HG02763 (cell line): Measurements from ENCODE around the gene BPIFB6.

ENCODE experiments used
- ATAC-seq: cut with Tn5 transposase; IDR thresholded peaks from one replicate; pipeline ENCODE4 v1.9.1; 2021; ENCODE audit warnings: mild to moderate bottlenecking, moderate library complexity; ENCODE audit not compliant: unreplicated experiment

BPIFB6 gene

DNA sequence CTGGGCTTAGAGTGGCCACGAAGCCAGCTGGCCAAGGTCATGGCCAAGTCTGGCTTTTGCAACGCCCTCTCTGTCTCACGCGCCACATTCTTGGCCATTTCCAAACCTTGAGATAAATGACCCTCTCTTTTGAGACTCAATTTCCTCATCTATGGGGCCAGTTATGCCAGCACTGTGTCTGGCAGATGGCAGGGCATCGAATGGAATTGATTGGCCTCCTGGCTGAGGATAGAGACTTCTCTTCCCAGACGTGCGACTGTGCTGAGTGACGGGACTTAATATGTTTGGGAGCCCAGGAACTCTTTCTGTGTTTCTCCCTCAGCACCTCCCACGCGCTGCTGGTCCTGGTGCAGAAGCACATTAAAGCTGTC is 16.3 kb upstream of the BPIFB6 start:
- ATAC-seq = no peak

- ATAC-seq = no peak
Observed at GRCh38 chr20:33015700-33016580, 15.5 kb upstream of the BPIFB6 start.

DNA sequence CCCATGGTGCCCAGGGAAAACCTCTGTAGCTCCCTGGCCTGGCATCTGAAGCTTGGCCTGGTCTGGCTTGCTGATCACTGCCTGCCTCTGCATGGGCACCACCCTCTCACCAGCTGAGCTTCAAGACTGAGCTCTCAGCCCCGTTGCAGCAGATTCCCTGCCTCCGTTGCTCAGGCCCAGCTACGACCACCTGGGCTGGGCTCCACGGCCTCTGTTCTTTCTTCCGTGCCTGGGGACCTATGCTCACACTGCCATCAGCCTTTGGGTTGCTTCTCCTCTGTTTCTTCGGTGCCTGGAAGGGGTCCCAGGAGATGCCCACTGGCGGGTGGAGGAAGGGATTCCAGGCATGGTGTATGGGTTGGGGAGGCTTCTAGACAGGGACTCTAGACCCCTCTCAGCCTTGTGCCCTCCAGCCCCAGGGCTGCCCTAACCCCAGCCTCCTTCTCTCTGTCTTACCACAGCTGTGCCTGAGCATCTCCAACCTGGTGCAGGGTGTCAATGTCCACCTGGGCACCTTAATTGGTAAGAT is 14.8 kb upstream of the BPIFB6 start:
- no peak for ATAC-seq

DNA sequence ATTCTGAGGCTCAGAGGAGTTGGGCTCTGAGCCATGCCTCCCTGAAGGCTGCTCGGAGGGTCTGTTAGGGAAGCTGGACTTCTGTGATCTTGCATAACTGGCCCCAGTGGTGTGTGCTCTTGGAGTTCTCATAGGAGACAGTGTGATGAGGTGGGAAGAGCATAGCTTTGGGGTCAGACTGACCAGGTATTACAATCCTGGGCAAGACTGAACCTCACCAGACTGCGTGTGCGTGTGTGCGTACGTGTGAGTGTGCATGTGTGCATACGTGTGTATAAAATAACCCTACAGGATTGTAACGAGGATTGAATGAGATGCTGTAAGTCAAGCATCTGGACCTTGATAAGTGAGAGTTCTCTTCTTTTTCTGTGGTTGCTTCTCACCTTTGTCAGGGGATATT is 13.9 kb upstream of the BPIFB6 start:
- no peak for ATAC-seq

GRCh38 chr20:33018169-33018931 is 13.1 kb upstream of the BPIFB6 start:
- ATAC-seq = no peak

DNA sequence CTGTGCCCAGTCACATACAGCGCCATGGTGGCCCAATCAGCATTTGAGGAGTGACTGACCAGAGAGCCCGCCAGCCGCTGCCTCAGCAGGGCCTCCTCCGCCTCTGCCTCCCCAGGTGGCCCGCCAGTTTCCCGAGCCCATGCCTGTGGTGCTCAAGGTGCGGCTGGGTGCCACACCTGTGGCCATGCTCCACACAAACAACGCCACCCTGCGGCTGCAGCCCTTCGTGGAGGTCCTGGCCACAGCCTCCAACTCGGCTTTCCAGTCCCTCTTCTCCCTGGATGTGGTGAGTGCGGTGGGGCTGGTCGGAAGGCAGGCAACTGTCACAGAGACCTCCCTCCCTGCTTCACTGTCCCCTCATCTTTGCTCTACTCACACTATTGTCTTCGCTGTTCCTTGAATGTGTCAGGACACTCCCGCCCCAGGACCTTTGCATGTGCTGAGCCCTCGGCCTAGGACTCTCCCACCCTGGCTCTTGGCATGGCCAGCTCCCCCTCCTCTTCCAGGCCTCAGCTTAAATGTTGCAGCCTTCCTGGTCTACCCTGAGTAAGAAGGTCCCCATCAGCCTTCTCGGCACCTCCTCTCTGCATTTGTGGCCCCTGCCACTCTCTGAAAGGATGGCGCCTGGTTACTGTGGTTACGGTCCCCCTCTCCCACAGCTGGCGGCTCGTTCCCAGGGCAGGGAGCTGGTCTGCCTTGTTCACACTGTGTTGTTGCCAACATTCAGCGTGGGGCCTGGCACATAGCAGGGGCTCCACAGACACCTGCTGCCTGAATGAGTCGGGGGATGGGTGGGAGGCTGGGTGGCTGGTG is 11.8 kb upstream of the BPIFB6 start:
- no peak for ATAC-seq

GRCh38 chr20:33020278-33021161 is 10.9 kb upstream of the BPIFB6 start:
- no peak for ATAC-seq

DNA sequence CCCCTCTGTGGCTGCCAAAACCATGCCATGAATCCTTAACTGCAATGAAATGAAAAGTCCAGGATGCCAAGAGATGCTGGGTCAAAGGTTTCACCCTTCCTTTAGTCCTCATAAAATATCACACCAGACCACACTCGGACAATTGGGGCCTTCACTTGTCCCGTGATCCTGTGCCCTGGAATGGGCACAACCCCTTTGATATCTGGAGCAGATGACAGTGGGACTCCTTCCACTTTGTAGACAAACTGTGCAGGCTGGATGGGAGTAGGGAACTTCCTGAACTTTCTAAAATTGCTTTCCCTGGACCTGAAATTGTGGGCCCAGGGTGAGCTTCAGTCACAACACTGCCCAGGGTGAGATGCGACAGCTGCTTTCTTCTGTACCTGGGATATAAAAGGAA is 9.6 kb upstream of the BPIFB6 start:
- ATAC-seq = no peak

GRCh38 chr20:33022289-33022688 is 9.2 kb upstream of the BPIFB6 start:
- ATAC-seq = no peak

DNA sequence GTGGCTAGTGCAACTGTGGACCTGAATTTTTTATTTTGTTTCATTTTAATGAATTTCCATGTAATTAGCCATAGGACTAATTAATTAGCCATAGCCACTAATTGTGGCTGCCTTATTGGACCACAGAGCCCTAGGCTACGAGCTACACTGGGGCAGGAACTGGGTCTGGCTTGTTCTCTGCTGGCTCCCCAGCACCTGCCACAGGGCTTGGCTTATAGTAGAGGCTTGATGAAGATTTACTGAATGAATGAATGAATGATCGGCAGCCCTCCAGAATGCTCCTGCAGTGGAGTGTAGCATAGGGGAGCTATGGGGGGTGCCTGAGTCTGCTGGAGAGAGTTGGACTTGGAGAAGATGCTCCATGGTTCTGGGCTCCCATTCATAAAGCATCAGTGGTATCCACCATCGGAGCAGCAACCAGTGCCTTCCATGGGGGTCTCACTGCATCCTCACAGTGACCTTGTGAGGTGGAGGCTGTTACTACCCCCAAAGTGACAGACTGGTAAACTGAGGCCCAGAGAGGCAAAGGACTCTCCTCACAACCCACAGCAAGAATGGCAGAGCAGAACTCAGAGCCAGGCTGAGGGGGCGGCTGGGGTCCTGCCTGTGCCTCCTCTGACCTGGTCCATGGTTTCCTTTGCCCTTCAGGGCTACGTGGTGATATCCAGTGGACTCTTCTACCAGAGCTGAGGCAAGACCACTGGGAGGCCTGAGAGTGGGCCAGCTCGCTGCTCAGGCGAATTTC is 8.6 kb upstream of the BPIFB6 start:
- no peak for ATAC-seq

DNA sequence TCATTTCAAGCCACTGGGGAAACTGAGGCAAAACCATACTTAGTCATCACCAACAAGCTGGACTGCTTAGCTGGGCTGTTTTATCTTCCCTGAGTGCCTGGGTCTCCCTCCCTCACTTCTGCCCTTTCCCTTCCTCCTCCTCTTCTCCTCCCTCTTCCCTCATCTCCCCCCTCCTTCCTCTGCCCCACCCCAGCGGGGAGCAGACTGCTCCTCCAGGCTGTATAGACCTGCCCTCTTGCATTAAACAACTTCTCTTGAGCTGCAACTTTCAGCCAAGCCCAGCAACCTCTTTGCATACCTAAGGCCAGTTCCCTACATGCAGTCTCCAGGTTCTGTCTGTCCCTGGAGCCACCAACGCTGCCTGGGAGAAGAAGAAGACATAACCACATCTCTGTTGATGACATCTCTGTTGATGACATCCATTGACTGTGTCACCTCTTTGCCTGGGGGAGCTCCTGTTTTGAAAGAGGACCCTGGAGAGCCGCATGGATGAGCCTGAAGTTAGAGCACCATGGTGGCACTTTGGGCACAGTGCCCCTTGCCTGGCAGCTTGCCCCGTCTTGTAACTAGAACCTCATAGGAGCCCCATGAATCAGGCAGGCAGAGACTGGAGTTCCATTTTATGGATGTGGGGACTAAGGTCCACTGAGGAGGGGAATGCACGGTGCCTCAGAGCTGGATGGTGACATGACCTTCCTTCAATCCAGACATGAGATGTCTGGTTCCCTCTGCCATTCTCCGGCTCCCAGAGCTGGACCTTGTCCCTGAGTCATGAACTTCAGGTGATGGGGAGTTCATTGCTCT is 7.8 kb upstream of the BPIFB6 start:
- ATAC-seq = no peak

DNA sequence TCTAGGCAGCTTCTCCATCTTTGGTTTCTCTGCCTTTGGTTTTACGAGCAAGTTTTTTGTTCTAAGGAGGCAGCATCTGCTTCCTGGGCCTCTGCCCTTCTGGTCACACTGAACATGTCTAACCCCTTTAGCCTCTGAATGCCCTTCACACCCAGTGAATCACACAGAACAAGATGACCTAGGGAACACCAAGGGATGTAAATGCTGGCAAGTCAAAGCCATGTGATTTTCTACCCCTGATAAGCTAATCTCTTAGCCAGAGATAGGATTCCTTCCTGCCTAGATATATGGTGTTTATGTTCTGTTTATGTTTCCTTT is 7.2 kb upstream of the BPIFB6 start:
- no peak for ATAC-seq

- no peak for ATAC-seq
Observed at GRCh38 chr20:33024609-33025317, 6.7 kb upstream of the BPIFB6 start.

DNA sequence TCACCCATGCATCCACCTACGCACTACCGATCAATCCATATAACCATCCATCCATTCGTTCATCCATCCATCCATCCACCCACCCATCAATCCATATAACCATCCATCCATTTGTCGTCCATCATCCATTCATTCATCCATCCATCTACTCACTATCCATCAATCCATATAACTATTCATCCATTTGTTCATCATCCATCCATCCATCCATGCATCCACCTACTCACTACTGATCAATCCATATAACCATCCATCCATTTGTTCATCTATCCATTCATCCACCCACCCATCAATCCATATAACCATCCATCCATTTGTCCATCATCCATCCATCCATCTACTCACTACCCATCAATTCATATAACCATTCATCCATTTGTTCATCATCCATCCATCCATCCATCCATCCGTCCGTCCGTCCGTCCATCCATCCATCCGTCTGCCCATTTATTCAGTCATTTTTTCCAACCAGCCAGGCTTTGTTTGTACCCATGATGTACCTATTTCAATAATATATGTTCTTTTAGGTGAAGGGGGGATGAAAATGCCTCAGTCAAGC is 6.1 kb upstream of the BPIFB6 start:
- ATAC-seq = no peak

- no peak for ATAC-seq
Observed at GRCh38 chr20:33026072-33026778, 5.2 kb upstream of the BPIFB6 start.

GRCh38 chr20:33026779-33027759 is 4.4 kb upstream of the BPIFB6 start:
- ATAC-seq = no peak
